ENCODE measurements around the gene SMARCC2.

SMARCC2 gene

GRCh38 chr12:56116267-56117081 is 72.8 kb downstream of the SMARCC2 start, which contains the start of gene RPL41 (continued):
- TF ChIP-seq SCRT1 (tag by site-specific recombination; IDR thresholded peaks at IDR 0.05; ENCODE audit: borderline replicate concordance), result no peak
- TF ChIP-seq SP7 (tag by site-specific recombination; IDR thresholded peaks at IDR 0.05), result peak; percentile 85; the same call in 1 of the 2 replicates
- TF ChIP-seq ZNF670 (tag by site-specific recombination; IDR thresholded peaks at IDR 0.05; ENCODE audit: low read depth), result no peak
- no peak for TF ChIP-seq ELK4 (IDR thresholded peaks at IDR 0.05; ENCODE audit: borderline replicate concordance, low read depth, low read length)
- TF ChIP-seq ZNF561 (tag by site-specific recombination; IDR thresholded peaks at IDR 0.05; ENCODE audit: borderline replicate concordance), result no peak; the same call in 1 of the 2 replicates
- peak; percentile 11; the same call in 1 of the 2 replicates for TF ChIP-seq ZNF600 (tag by site-specific recombination; IDR thresholded peaks at IDR 0.05)
- no peak for TF ChIP-seq ZNF37A (tag by site-specific recombination; IDR thresholded peaks at IDR 0.05)
- TF ChIP-seq ZNF426 (tag by site-specific recombination; IDR thresholded peaks at IDR 0.05), result no peak
- peak; percentile 97 for TF ChIP-seq KLF17 (tag by site-specific recombination; IDR thresholded peaks at IDR 0.05)
- peak; percentile 20 for TF ChIP-seq ZNF654 (tag by site-specific recombination; IDR thresholded peaks at IDR 0.05; ENCODE audit: low read depth)
- no peak; the same call in 1 of the 2 replicates for TF ChIP-seq ZNF239 (tag by site-specific recombination; IDR thresholded peaks at IDR 0.05)
- TF ChIP-seq ZNF10 (tag by site-specific recombination; IDR thresholded peaks at IDR 0.05), result 0 out of 2 replicates have a peak, but pooled peaks have one; percentile 49
- 0 out of 2 replicates have a peak, but pooled peaks have one; percentile 10 for TF ChIP-seq ZNF488 (tag by site-specific recombination; IDR thresholded peaks at IDR 0.05)
- TF ChIP-seq ZNF707 (tag by site-specific recombination; IDR thresholded peaks at IDR 0.05), result no peak
- no peak for TF ChIP-seq ZNF354C (tag by site-specific recombination; IDR thresholded peaks at IDR 0.05; ENCODE audit: borderline replicate concordance, low read depth)
- TF ChIP-seq ZNF221 (tag by site-specific recombination; IDR thresholded peaks at IDR 0.05; ENCODE audit: borderline replicate concordance), result peak; percentile 84
- no peak for TF ChIP-seq ZFP41 (tag by site-specific recombination; IDR thresholded peaks at IDR 0.05; ENCODE audit: borderline replicate concordance)
- peak; percentile 84 for TF ChIP-seq ZBTB17 (tag by site-specific recombination; IDR thresholded peaks at IDR 0.05)
- no peak for TF ChIP-seq ZNF132 (tag by site-specific recombination; IDR thresholded peaks at IDR 0.05; ENCODE audit: borderline replicate concordance)
- TF ChIP-seq ZNF324 (tag by site-specific recombination; IDR thresholded peaks at IDR 0.05), result peak; percentile 59
- TF ChIP-seq ZNF510 (tag by site-specific recombination; IDR thresholded peaks at IDR 0.05; ENCODE audit: insufficient replicate concordance), result no peak
- no peak for TF ChIP-seq ZNF596 (tag by site-specific recombination; IDR thresholded peaks at IDR 0.05)
- no peak for TF ChIP-seq ZNF16 (tag by site-specific recombination; IDR thresholded peaks at IDR 0.05; ENCODE audit: low read depth)
- TF ChIP-seq ZNF112 (tag by site-specific recombination; IDR thresholded peaks at IDR 0.05), result no peak
- no peak for TF ChIP-seq ZNF704 (tag by site-specific recombination; IDR thresholded peaks at IDR 0.05)
- TF ChIP-seq PRDM4 (tag by site-specific recombination; IDR thresholded peaks at IDR 0.05), result peak; percentile 99
- TF ChIP-seq ZNF2 (tag by site-specific recombination; IDR thresholded peaks at IDR 0.05), result peak; percentile 98
- no peak for TF ChIP-seq ZNF214 (tag by site-specific recombination; IDR thresholded peaks at IDR 0.05; ENCODE audit: borderline replicate concordance)
- no peak for TF ChIP-seq ZNF133 (tag by site-specific recombination; IDR thresholded peaks at IDR 0.05)

Data from HEK293 (cell line).